GM19468 (cell line): ENCODE measurements around the gene LPCAT1.
"Not testable (repeated sequence)": the region's sequence is repeated elsewhere in the genome, so short reads cannot be mapped to it uniquely, and the experiment has no call there.

Source experiments
- ATAC-seq: cut with Tn5 transposase; IDR thresholded peaks from one replicate; pipeline ENCODE4 v1.9.1; 2021; ENCODE audit warnings: mild to moderate bottlenecking, moderate library complexity, moderate number of reproducible peaks; ENCODE audit not compliant: unreplicated experiment; ENCODE audit errors: extremely low read depth

Gene LPCAT1

DNA sequence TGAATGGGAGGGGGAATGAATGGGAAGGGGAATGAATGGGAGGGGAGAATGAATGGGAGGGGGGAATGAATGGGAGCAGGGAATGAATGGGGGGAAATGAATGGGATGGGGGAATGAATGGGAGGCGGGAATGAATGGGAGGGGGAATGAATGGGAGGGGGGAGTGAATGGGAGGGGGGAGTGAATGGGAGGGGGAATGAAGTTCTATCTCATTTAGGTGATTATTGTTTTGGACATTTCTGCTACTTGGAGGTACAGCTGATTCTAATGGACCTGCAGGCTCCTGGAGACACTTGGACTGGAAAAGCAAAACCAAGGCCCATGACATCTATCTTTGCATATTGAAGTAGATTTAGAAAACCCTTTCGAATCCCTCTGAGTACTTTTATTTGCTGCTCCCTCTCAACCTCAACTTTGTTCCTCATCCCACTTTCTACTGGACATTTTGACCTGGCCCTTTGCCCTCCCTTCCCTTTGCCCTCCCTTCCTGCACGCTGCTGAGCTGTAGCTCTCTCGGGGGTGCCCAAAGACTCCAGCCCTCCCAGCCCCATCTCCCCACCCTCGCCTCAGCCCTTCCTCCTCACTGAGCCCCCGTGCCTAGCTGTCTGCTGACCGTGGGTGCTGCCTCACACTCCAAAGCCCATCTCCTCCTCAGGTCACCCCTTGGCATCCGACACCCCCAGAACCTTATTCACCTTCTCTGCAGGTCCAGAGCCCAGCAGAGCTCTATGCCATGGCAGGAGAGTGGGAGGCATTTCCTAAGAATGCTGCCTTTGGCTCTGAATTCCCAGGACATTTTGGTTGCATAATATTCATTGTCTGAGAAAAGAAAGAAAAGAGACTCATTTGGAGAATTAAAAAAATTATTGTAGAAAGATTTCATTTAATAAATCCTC is 19.9 kb upstream of the LPCAT1 start:
- no peak for ATAC-seq

DNA sequence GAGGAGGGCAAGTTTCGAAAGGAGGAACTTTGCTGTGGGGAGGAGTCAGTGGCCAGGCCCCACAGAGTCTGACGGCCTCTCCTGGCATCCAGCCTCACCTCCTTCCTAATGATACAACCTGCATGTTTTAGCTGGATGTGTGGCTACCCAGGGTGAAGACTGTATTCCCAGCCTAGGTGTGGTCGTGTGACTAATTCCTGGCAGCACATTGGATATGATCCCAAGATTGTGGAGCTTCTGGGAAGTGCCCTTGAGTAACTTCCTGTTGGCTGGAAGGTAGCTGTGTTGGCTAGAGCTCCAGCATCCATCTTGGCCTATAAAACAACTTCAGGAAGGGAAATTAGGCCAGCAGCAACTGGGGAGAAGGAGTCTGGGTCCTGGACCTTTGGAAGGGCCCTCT is 19.0 kb upstream of the LPCAT1 start:
- ATAC-seq: no peak

DNA sequence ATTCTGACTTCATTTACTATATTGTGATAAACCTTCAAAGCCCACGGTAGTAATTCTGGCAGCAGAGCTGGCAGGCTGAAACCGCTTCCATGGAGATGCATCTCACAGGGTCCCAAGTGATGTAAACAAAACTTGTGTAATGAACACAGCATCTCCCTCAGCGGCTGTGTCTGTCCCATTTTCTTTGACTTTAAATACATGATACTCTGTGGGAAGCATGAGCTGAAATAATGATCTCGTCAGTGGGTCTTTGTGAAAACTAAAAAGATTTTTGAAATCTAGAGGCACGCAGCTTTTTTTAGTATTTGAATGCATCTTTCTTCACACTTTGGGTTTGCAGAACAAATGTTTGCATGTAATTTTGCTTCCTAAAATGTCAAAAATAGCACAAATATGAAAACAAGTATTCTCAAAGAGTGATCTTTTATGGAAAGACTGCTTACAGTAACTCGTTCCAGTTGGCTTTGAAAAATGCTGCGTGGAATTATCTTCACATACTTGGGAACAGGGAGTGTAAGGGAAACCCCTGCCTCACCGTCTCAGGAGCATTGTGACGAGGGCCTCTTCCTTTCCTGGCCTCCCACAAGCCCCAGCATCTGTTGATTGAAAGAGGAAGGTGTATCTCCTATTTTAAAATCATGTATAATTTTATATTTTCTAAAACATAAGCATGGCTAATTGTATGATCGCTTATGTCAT is 18.1 kb upstream of the LPCAT1 start:
- ATAC-seq: no peak

DNA sequence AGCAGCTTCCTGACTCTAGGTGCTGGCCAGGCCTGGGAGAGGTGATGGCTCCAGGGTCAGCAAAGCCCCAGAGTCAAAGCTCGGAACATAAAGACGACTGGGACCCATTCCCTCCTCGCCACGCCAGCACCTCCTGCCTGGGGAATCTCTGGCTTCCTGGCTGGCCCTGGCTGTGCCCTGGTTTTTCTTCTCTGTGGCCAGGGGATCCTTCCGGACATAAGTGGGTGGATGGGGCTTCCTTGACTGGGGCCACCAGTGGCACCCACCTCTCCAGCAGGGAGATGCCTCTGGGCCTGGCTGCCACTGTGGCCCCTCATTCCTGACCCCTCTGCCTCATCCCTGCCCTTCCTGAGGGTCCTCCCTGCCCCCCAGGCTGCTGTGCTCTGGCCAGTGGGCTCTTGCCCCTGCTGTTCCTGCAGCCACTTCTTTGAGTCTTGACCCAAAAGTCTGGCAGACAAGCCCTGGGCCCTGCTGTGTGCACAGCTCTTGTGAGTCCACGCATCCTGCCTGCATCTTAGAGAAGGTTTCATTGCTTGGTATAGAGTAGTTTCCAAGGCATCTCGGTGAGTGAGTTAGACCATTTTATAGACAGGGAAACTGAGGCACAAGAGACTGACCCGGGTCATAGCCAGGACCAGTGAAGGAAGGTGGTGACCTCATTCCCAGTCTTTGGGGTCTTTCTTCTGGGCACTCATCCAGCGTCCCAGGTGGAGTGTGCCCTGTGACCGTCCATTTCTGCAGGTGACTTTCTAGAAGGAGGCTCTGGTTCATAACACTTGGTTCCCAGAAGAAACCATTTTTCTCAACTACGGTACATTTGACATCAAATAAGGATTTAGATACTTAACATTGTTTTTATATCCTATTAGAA is 17.3 kb upstream of the LPCAT1 start:
- ATAC-seq: no peak

DNA sequence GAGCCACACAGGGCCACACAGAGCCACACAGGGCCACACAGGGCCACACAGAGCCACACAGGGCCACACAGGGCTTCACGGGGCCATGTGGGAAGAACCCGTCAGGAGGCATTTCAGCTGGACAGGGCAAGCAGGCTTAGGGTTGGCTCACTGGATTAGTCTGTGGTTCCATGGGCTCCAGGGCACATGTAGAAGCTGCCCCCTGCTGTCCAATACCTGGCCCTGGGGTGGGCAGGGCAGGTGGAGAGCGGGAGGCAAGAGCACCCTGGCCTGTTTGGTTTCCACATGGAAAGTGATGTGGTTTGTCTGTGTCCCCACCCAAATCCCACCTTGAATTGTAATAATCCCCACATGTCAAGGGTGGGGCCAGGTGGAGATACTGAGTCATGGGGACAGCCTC is 16.4 kb upstream of the LPCAT1 start:
- no peak for ATAC-seq

DNA sequence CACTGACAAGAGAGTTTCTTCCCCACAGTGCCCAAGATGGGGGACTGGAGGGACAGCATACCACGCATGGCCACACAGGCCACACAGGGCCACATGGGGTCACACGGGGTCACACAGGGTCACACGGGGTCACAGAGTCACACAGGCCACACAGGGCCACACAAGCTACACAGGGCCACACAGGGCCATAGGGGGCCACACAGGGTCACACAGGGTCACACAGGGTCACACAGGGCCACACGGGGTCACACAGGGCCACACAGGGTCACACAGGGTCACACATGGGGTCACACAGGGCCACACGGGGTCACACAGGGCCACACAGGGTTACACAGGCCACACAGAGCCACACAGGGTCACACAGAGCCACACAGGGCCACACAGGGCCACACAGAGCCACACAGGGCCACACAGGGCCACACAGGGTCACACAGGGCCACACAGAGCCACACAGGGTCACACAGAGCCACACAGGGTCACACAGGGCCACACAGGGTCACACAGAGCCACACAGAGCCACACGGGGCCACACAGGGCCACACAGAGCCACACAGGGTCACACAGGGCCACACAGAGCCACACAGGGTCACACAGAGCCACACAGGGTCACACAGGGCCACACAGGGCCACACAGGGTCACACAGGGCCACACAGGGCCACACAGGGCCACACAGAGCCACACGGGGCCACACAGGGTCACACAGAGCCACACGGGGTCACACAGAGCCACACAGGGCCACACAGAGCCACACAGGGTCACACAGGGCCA is 15.8 kb upstream of the LPCAT1 start:
- not testable (repeated sequence) for ATAC-seq

DNA sequence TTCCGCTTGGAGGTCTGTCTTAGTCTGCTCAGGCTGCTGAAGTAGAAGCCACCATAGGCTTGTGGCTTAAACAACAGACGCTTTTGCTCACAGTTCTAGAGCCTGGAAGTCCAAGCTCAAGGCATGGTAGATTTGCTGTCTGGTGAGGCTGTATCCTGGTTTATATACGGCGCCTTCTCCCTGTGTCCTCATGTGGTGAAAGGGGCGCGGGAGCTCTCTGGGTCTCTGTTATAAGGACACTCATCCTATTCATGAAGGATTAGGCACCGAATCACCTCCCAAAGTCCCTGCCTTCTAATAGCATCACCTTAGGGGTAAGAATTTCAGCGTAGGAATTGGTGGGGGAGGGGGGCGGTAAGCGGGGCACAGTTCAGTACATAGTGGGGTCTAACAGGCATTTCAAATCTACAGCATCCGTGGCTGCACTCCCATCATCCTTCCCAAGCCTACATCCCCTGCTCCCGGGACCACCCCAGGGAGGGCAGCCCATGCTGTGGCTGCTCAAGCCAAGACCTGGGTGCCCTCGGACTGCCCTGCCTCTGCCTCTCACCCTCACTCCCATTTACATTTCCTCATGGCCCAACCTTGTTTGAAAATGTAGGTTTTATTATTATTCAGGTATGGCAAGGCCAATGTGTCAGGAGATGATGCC is 15.1 kb upstream of the LPCAT1 start:
- ATAC-seq: no peak

DNA sequence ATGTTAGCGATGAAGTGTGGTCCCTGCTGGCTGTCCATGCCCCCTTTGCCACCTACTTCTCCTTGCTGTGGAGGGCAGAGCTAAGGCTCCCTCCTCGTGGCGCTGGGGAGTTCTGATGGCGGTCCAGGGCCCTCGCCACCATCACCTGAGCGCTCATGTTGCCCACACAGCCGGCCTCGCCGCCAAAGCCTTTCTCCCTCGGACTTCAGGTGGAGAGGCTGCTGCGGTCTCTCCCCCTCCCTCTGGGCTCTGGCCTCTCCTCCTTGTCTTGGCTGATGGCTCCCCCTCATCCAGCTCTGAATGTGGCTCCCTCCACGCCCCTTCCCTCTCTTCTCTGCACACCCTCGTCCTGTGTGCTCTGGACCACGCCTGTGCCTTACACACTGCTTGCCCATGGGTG is 14.5 kb upstream of the LPCAT1 start:
- no peak for ATAC-seq

DNA sequence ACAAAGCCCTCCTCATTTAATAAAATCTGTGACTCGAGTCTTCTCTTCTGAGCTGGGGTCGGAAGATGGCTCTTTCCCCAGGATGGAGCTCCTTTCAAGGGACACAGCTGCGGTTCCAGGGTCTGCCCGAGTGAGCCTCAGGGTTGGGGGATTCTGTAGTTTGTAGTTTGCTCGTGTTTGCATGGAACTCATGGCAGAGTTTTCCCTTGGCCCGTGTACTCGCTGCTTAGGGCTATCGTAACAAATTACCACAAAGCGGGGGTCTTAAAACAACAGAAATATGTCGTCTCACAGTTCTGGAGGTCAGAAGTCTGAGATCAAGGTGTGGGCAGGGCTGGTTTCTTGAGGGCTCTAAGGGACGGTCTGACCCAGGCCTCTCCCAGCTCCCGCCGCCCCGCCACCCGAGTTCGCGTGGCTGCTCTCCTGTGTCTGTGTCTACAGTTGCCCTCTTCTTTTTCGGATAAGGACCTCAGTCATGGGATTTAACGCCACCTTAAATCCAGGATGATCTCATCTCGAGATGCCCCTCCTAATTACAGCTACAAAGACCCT is 13.9 kb upstream of the LPCAT1 start:
- ATAC-seq: no peak

DNA sequence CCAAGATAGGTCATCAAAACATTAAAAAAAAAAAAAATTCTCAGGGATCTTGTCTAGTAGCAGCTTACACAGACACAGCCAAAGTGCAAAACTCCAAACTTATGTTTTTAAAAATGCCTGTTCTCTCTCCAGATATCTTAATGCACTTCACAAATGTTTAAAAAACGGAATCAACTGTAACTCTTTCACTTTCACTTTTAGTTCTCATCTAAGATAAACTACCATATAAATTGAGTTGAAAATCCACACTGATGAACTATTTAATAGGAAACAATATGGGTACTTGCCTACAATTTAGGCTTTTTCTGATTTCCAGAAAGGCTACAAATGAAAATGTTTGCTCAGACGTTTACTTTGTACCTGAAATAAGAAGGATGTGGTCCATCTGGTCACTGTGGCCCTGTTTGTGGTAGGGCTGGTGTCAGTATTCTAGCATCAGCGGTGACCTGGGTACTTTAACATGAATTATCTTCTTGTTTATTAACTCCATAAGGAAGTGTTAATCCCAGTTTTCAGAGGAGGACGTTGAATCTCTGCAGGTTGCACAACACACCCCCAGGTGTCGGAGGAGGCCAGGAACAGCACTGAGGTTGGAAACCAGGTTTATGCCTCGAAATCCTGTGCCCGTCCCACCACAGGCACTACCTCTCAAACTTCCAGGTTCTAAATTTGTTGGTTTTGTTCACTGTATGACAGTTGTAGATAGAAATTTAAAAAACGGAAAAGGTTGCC is 13.3 kb upstream of the LPCAT1 start:
- no peak for ATAC-seq

DNA sequence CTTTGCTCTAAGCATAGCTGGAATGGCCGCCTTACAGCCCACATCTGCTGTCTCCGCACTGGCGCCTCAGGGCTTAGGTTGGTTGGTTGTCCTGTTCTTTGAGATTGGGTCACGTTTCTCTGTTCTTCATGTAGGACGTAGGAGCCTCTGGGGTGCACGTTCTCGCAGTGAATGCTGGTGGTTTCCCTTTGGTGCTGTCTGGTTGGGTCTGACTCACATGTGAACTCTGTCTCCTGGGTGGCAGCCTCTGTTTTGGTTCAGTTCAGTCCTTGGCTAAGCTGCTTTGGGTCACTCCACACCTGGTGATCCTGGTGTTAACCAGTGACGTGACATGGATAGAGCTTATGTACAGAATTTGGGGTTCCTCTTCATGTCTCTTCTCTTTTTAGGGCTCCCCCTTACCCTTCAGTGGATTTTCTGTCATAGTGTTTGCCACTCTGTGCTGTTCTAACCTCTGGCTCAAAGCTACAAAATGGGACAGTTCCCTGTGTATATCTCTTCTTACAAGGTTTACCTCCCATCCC is 12.6 kb upstream of the LPCAT1 start:
- ATAC-seq: peak; percentile 90

DNA sequence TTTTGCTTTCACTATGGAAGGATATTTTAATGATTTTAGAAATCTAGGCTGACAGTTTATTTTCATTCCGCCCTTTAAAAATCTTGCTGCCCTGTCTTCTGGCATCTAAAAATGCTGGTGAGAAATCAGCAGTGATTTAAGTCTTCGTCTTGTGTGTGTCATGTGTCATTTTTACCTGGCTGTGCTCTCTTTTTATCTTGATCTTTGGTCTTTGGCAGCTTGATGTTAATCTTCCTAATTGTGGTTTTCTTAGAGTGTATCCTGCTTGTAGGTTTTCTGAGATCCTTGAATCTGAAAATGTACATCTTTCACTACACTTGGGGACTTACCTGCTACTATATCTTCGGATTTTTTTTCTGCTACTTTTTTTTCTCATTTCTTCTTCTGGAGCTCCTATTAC is 11.9 kb upstream of the LPCAT1 start:
- ATAC-seq: no peak

DNA sequence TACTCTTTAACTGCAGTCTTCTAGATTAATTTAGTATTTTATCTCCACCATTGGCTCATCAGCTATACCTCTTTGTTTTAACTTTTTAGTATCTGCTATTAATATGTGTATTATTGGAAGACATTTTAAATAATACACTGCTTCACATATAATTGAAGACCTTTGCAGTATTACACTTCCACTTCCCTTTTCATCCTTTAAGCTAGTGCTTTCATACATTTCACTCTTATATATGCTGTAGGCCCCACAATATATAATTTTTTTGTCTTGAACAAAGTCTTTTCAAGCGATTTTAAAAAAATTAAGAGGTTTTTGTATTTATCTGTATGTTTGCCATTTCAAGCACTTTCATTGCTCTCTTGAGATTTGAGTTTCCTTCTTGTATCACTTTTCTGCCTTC is 8.6 kb upstream of the LPCAT1 start:
- ATAC-seq: no peak

DNA sequence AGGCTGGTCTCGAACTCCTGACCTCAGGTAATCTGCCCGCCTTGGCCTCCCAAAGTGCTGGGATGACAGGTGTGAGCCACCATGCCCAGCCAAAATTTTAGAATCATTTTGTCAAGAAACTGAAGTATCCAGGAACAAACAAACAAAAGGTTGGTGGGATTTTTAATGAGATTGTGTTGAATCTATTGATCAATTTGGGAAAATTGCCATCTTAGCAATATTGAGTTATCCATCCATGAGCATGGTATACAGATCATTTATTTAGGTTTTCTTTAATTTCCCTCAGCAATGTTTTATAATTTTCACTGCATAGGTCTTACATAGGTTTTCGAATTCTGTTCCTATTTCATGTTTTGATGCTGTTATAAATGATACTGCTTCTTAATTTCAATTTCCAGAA is 5.7 kb upstream of the LPCAT1 start:
- ATAC-seq: no peak

DNA sequence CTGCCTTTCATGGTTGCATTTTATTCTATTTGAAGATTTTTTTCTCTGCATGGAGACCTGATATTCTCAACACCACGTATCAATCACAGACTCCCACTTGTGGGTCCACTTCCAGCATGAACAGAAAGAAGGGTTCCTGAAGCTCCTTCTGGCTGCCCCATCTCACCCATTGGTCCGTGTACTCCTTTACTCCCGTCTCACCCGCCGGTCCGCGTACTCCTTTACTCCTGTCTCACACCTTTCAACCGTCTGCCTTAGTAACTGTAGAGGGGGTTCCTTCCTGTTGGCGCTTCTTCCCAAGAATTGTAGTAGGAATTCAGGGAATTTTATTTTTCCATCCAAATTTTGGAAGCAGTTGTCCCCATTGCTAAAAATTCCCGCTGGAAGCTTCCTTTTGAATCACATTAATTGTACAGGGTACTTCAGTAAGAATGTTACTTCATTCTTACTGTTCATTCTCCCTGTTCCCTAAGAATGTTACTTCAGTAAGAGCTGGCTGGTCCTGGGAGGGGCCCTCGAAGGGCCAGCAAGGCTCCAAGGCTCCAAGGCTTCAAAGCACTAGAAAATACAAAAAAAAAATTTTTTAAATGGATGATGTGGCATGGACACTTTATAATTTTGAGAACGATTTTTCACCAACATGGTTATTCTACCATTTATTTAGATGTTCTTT is 3.9 kb upstream of the LPCAT1 start:
- ATAC-seq: no peak

DNA sequence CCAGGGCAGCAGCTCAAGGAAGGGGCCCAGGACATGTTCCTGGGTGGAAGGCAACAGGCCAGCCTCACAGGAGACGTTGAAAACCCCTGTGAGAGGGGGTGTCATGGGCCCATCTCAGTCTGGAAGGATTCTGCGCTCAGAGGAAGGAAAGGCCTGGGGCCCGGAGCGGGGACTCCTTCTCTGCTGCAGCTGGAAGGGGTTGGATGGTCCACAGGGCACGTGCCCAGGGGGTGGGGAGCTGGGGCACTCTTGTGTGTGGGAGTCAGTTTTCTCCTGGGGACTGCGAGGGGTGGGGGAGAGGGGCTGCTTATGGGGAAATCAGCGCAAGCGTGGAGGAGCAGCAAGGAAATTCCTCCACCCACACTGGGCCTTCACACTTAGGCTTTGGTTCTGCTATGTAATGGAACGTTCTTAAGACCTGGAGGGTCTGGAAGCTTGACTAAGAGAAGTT is 2.9 kb upstream of the LPCAT1 start:
- no peak for ATAC-seq

DNA sequence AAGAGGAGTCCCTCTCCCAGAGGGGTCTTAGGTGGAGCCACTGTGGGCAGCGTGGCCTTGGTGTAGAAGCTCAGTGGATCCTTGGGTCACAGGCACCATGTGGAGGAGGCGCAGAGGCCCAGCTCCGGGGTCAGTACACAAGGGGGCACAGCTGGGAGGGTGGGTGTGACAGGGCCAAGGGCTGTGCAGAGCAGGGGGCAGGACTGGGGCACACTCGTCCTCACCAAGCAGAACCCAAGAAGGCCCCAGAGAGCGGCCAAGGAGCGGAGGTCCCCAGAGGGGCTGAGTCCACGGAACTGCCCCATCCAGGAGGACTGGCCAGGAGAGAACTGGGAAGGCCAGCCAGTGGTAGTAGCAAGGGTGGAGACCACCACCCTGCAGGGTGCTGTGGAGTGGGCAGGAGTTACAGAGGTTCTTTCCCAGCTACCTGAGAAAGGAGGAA is 2.5 kb upstream of the LPCAT1 start:
- no peak for ATAC-seq
